Measurements from ENCODE around the gene PFKFB3.
"Not testable (repeated sequence)": the region's sequence is repeated elsewhere in the genome, so short reads cannot be mapped to it uniquely, and the experiment has no call there.

Gene PFKFB3

GRCh38 chr10:6195376-6195775, 7.4 kb upstream of the PFKFB3 start:
- Mint-ChIP-seq H3K9me3 (peaks cover under 1% of the 10 kb centered on the region), H3K4me3 (no peak overlapping the region), H3K4me1 (peaks cover 30% of the 10 kb centered on the region), H3K36me3 (ENCODE audit: low read depth) (peaks cover 1% of the 10 kb centered on the region), H3K27ac (no peak overlapping the region), H3K27me3 (ENCODE audit: low read depth, poor library complexity) (peaks cover 32% of the 10 kb centered on the region)
- DNase-seq, result no peak
- no peak for TF ChIP-seq CTCF (IDR thresholded peaks at IDR 0.05)

GRCh38 chr10:6195846-6196245, 6.9 kb upstream of the PFKFB3 start:
- TF ChIP-seq CTCF (IDR thresholded peaks at IDR 0.05), result no peak
- no peak for DNase-seq
- H3K9me3 Mint-ChIP-seq, result no peaks in the 10 kb centered on the region
- H3K36me3 Mint-ChIP-seq (ENCODE audit: low read depth), result no peaks in the 10 kb centered on the region
- no peak overlapping the region for H3K27ac Mint-ChIP-seq
- no peak overlapping the region for H3K4me3 Mint-ChIP-seq
- peaks cover 33% of the 10 kb centered on the region for H3K4me1 Mint-ChIP-seq
- H3K27me3 Mint-ChIP-seq (ENCODE audit: low read depth, poor library complexity), result peaks cover 32% of the 10 kb centered on the region

- H3K36me3 Mint-ChIP-seq (ENCODE audit: low read depth); H3K4me3 Mint-ChIP-seq; H3K27ac Mint-ChIP-seq; H3K9me3 Mint-ChIP-seq; DNase-seq: not testable (repeated sequence)
- H3K27me3 Mint-ChIP-seq (ENCODE audit: low read depth, poor library complexity), result peaks cover 32% of the 10 kb centered on the region
- H3K4me1 Mint-ChIP-seq, result peaks cover 34% of the 10 kb centered on the region
Measured at GRCh38 chr10:6196524-6196923, 6.2 kb upstream of the PFKFB3 start.

GRCh38 chr10:6197321-6197720, 5.4 kb upstream of the PFKFB3 start:
- peaks cover 34% of the 10 kb centered on the region for H3K4me1 Mint-ChIP-seq
- no peak overlapping the region for H3K4me3 Mint-ChIP-seq
- no peak for TF ChIP-seq CTCF (IDR thresholded peaks at IDR 0.05)
- H3K27ac Mint-ChIP-seq, result no peak overlapping the region
- DNase-seq, result no peak
- H3K9me3 Mint-ChIP-seq, result no peaks in the 10 kb centered on the region
- no peaks in the 10 kb centered on the region for H3K36me3 Mint-ChIP-seq (ENCODE audit: low read depth)
- H3K27me3 Mint-ChIP-seq (ENCODE audit: low read depth, poor library complexity), result peaks cover 26% of the 10 kb centered on the region

GRCh38 chr10:6198171-6198570, 4.6 kb upstream of the PFKFB3 start:
- H3K36me3 Mint-ChIP-seq (ENCODE audit: low read depth), result no peaks in the 10 kb centered on the region
- no peak overlapping the region for H3K27ac Mint-ChIP-seq
- H3K4me3 Mint-ChIP-seq, result no peak overlapping the region
- no peaks in the 10 kb centered on the region for H3K9me3 Mint-ChIP-seq
- H3K4me1 Mint-ChIP-seq, result peaks cover 31% of the 10 kb centered on the region
- no peak for DNase-seq
- TF ChIP-seq CTCF (IDR thresholded peaks at IDR 0.05), result no peak
- peaks cover 26% of the 10 kb centered on the region for H3K27me3 Mint-ChIP-seq (ENCODE audit: low read depth, poor library complexity)

GRCh38 chr10:6199131-6199733, 3.5 kb upstream of the PFKFB3 start:
- DNase-seq, result no peak
- peaks cover 30% of the 10 kb centered on the region for H3K27me3 Mint-ChIP-seq (ENCODE audit: low read depth, poor library complexity)
- H3K36me3 Mint-ChIP-seq (ENCODE audit: low read depth), result no peaks in the 10 kb centered on the region
- H3K4me1 Mint-ChIP-seq, result peaks cover 31% of the 10 kb centered on the region
- H3K9me3 Mint-ChIP-seq, result no peaks in the 10 kb centered on the region
- H3K27ac Mint-ChIP-seq, result no peak overlapping the region
- TF ChIP-seq CTCF (IDR thresholded peaks at IDR 0.05), result no peak
- no peak overlapping the region for H3K4me3 Mint-ChIP-seq
